DOHH2 (cell line): ENCODE data around the gene PDE6B.

Experiments
- H3F3A ChIP-seq: fragments of 200-600 bp; sonication (generic), shearing (Covaris generic); 2 replicates; pipeline ENCODE4 v1.6.0; 2016; ENCODE audit warnings: antibody characterized with exemption, mild to moderate bottlenecking; ENCODE audit not compliant: control insufficient read depth, insufficient read depth
- H3K27ac ChIP-seq: fragments of 200-600 bp; sonication (generic); 2 replicates; pipeline ENCODE4 v1.5.1; 2014; ENCODE audit warnings: low read depth, mild to moderate bottlenecking, low read length, moderate library complexity
- H3K27me3 ChIP-seq: fragments of 200-600 bp; sonication (generic); 2 replicates; pipeline ENCODE4 v1.6.1; 2014; ENCODE audit warnings: mild to moderate bottlenecking, low read length, mixed read lengths; ENCODE audit not compliant: control insufficient read depth
- H3K36me3 ChIP-seq: fragments of 200-600 bp; sonication (generic); 2 replicates; pipeline ENCODE4 v1.6.1; 2014; ENCODE audit warnings: mild to moderate bottlenecking, low read length, moderate library complexity, mixed read lengths; ENCODE audit not compliant: control insufficient read depth
- H3K4me1 ChIP-seq: fragments of 200-600 bp; sonication (generic); 2 replicates; pipeline ENCODE4 v1.6.1; 2014; ENCODE audit warnings: mild to moderate bottlenecking, low read length, mixed read lengths; ENCODE audit not compliant: control insufficient read depth
- H3K4me2 ChIP-seq: fragments of 200-600 bp; sonication (generic); 2 replicates; pipeline ENCODE4 v1.6.0; 2014; ENCODE audit warnings: mild to moderate bottlenecking, low read length, moderate library complexity
- H3K4me3 ChIP-seq: fragments of 200-600 bp; sonication (generic); 2 replicates; pipeline ENCODE4 v1.5.1; 2014; ENCODE audit warnings: mild to moderate bottlenecking, low read length, mixed read lengths
- H3K79me2 ChIP-seq: fragments of 200-600 bp; sonication (generic); 2 replicates; pipeline ENCODE4 v1.6.1; 2014; ENCODE audit warnings: mild to moderate bottlenecking, low read length, mixed read lengths; ENCODE audit not compliant: control insufficient read depth
- H3K9me2 ChIP-seq: fragments of 200-600 bp; sonication (generic); replicated peaks from 2 replicates; pipeline ENCODE4 v1.6.1; 2014; ENCODE audit warnings: mild to moderate bottlenecking, low read length, mixed read lengths; ENCODE audit not compliant: control insufficient read depth
- H3K9me3 ChIP-seq: fragments of 200-600 bp; sonication (generic); 2 replicates; pipeline ENCODE4 v1.6.1; 2014; ENCODE audit warnings: antibody characterized with exemption, low read length, mixed read lengths; ENCODE audit not compliant: control insufficient read depth, insufficient read depth
- H4K20me1 ChIP-seq: fragments of 200-600 bp; sonication (generic); 2 replicates; pipeline ENCODE4 v1.6.0; 2014; ENCODE audit warnings: low read depth, mild to moderate bottlenecking, antibody characterized with exemption, low read length, moderate library complexity; ENCODE audit not compliant: control insufficient read depth, insufficient read depth
- EZH2phosphoT487 ChIP-seq: fragments of 200-600 bp; sonication (generic); IDR thresholded peaks from 2 replicates; pipeline ENCODE4 v1.6.1; 2017; ENCODE audit warnings: borderline replicate concordance, mild to moderate bottlenecking, antibody characterized with exemption, low read length, moderate library complexity, mixed read lengths
- TF ChIP-seq, protein P1 (sequence below): fragments of 200-600 bp; sonication (generic); IDR thresholded peaks from one replicate; pipeline ENCODE4 v1.5.1; 2014; ENCODE audit warnings: antibody characterized with exemption, mild to moderate bottlenecking, low read depth, low read length; ENCODE audit not compliant: poor library complexity, severe bottlenecking

PDE6B gene

DNA sequence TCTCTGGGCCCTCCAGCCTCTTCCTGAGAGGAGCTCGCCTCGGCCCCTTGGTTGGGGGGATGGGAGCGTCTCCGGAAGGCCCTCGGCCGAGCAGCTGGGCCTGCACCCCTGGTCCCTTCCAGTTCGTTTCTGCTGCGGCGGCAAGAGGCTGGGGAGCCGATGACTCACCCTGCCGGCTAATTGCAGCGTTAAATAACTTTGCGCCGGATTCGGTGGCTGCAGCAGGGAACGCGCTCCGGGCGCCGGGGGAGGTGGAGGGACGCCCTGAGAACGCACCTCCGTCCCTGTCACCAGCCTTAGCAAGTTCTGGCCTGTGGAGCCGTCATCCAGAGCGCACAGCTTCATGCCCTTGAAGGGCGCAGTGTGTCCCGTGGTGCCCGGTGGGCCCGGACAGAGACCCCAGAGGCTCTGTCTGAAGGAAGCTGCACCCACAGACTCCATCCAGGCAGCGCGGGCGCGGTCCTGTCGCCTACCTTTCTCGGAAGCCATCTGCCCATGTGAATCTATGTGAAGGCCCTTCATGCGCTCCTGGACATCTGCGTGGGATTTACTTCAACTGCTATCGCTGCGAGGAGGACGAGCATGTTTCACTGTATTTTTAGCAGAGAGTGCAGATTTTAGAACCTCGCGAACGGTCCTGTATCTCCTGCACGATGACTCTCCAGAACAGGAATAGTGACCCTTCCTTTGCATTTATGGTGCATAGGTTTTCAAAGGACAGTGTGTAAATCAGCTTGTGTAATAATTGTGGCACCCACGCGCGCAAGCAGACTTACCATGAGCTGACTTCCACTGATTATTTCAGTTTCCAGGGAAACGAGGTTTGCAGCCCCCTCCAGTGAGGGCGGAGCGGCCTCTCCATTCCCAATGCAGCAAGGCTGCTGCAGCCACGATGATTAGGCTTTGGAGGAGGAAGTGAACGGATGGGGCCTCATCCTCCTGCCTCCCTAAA, 47.6 kb upstream of the PDE6B start:
- H3K4me3 ChIP-seq: no peak overlapping the region
- no peaks in the 10 kb centered on the region for H3K79me2 ChIP-seq
- TF ChIP-seq EZH2phosphoT487: no peak
- TF ChIP-seq, protein P1, sequence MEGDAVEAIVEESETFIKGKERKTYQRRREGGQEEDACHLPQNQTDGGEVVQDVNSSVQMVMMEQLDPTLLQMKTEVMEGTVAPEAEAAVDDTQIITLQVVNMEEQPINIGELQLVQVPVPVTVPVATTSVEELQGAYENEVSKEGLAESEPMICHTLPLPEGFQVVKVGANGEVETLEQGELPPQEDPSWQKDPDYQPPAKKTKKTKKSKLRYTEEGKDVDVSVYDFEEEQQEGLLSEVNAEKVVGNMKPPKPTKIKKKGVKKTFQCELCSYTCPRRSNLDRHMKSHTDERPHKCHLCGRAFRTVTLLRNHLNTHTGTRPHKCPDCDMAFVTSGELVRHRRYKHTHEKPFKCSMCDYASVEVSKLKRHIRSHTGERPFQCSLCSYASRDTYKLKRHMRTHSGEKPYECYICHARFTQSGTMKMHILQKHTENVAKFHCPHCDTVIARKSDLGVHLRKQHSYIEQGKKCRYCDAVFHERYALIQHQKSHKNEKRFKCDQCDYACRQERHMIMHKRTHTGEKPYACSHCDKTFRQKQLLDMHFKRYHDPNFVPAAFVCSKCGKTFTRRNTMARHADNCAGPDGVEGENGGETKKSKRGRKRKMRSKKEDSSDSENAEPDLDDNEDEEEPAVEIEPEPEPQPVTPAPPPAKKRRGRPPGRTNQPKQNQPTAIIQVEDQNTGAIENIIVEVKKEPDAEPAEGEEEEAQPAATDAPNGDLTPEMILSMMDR: no peak
- H3K27me3 ChIP-seq: no peaks in the 10 kb centered on the region
- no peaks in the 10 kb centered on the region for H3K4me1 ChIP-seq
- no peaks in the 10 kb centered on the region for H4K20me1 ChIP-seq
- H3K27ac ChIP-seq: no peak overlapping the region
- no peaks in the 10 kb centered on the region for H3F3A ChIP-seq
- H3K4me2 ChIP-seq: no peak overlapping the region
- H3K9me2 ChIP-seq: no peaks in the 10 kb centered on the region
- H3K9me3 ChIP-seq: peaks cover 16% of the 10 kb centered on the region; the same call in 1 of the 2 replicates
- H3K36me3 ChIP-seq: no peaks in the 10 kb centered on the region

DNA sequence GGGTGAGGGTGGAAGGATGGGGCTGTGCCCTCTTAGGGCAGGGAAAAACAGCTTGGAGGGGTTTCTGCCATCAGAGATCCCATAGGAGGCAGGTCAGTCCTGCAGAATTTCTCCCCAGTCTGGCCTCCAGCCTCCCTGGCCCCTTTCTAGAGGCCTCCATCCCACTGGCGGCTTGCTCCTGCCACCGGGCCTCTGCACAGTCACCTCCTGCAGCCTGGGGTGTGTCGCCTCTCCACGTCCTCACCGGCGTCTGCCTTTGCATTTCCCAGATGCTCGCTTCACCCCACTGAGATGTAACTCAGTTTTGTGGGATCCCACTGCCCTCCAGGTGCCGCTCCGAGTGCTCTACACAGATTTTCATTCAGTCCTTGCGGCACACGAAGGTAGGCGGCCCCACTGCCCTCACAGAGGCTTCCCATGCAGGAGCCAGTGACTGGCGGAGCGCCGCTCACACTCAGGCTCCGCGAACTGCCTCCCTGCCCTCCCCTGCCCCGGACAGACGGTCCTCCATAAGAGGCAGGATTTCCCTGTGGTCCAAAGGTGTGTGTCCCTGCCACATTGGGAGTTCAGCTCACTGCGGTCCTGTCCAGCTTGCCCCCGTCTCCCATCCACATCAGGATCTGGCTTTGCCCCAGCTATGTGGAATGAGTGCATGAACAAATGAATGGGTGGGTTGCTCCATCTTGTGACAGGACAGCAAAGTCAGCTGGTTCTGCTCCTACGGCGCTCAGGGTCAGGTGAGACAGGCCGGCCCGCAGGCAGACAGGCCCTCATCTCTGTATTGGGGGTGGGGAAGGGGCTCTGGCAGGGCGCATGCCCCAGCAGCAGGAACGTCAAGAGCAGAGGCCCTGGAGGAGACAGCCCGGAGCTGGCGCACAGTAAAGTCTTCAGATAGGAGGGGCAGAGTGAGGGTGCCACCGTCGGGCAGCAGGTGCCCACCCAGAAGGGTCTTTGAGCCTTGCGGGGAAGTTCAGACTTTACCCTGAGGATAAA, 46.6 kb upstream of the PDE6B start:
- H3F3A ChIP-seq: no peaks in the 10 kb centered on the region
- peaks cover 16% of the 10 kb centered on the region; the same call in 1 of the 2 replicates for H3K9me3 ChIP-seq
- no peaks in the 10 kb centered on the region for H3K4me1 ChIP-seq
- no peaks in the 10 kb centered on the region for H3K9me2 ChIP-seq
- no peaks in the 10 kb centered on the region for H3K27me3 ChIP-seq
- H3K4me3 ChIP-seq: no peak overlapping the region
- no peak overlapping the region for H3K4me2 ChIP-seq
- no peak for TF ChIP-seq EZH2phosphoT487
- TF ChIP-seq, protein P1: no peak
- no peaks in the 10 kb centered on the region for H3K36me3 ChIP-seq
- H3K79me2 ChIP-seq: no peaks in the 10 kb centered on the region
- no peaks in the 10 kb centered on the region for H4K20me1 ChIP-seq
- H3K27ac ChIP-seq: no peak overlapping the region

DNA sequence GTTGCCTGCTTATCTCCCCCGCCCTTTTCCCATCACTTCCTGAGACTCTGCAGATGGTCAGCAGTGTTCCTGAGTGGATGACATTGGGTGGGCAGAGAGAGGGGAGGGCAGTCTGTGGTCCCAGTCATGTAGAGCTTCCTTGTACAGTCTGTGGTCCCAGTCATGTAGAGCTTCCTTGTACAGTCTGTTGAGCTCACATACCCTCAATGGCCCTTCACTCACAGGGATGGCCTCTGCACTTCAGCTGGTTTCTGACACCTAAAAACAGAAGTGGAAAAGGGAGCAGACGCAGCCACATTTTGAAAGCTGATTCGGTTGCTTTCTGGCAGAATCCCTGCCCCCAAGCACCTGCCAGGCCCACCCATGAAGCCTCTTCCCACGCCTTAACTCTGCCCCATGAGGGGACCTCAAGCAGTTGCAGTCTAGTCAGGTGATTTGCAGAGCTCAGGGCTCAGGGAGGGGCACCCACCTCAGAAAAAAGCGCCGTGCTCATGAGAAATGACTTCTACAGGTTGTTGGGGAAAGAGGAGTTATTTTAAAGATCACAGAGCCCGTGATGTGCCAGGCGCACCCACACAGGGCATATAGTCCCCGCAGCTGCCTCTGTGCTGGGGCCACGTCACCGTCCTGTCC, 45.7 kb upstream of the PDE6B start:
- H3K4me3 ChIP-seq: no peak overlapping the region
- H3K9me3 ChIP-seq: peaks cover 12% of the 10 kb centered on the region; the same call in 1 of the 2 replicates
- no peaks in the 10 kb centered on the region for H3K36me3 ChIP-seq
- H3K4me2 ChIP-seq: no peak overlapping the region
- H3F3A ChIP-seq: no peaks in the 10 kb centered on the region
- H3K79me2 ChIP-seq: no peaks in the 10 kb centered on the region
- no peak for TF ChIP-seq EZH2phosphoT487
- TF ChIP-seq, protein P1: no peak
- H3K9me2 ChIP-seq: no peaks in the 10 kb centered on the region
- no peaks in the 10 kb centered on the region for H3K27me3 ChIP-seq
- no peaks in the 10 kb centered on the region for H4K20me1 ChIP-seq
- no peak overlapping the region for H3K27ac ChIP-seq
- H3K4me1 ChIP-seq: no peaks in the 10 kb centered on the region
